ENCODE measurements around the gene PPFIA2. TPM values are rescaled to one million over a fixed set of nuclear protein-coding genes. Genes with fewer than 3 reads are reported as not detected.

Gene PPFIA2
- total and polyA plus RNA-seq, 9 of the 15 experiments (the other 6 are each of a cell fraction or from before 2014, with no cell fraction given) = not detected

GRCh38 chr12:81300454-81300853 is 458.7 kb downstream of the PPFIA2 start:
- H3K4me3 ChIP-seq = no peak overlapping the region
- POLR2A ChIA-PET = no interaction called here
- DNase-seq (ENCODE audit: extremely low read depth in 1 of 4, low spot score in 3 of 4) = no peak
- no peaks in the 10 kb centered on the region for H3K27me3 ChIP-seq (ENCODE audit: control insufficient read depth in 2 of 2, insufficient read depth in 2 of 2, low read length in 2 of 2)
- no peak overlapping the region for H3K27ac ChIP-seq (ENCODE audit: extremely low read depth, low read depth, low read length)
- CTCF ChIA-PET (ENCODE audit: low intra/inter-chr PET ratio) = no interaction called here
- TF ChIP-seq HNRNPL (IDR thresholded peaks at IDR 0.05; ENCODE audit: low read depth, low read length) = no peak
- TF ChIP-seq TEAD2 (tag; IDR thresholded peaks at IDR 0.05) = no peak
- TF ChIP-seq FOXP4 (CRISPR knock-in tag; IDR thresholded peaks at IDR 0.05; ENCODE audit: borderline replicate concordance) = no peak
- TF ChIP-seq MXD1 (CRISPR knock-in tag; IDR thresholded peaks at IDR 0.05; ENCODE audit: borderline replicate concordance, poor library complexity, severe bottlenecking) = no peak
- TF ChIP-seq CEBPG (CRISPR knock-in tag; IDR thresholded peaks at IDR 0.05) = no peak
- no peak for TF ChIP-seq CEBPG (tag; conservative IDR thresholded peaks at IDR 0.05 in 1 of 2, IDR thresholded peaks at IDR 0.05 in 1 of 2)
- TF ChIP-seq NFE2L1 (tag; IDR thresholded peaks at IDR 0.05; ENCODE audit: borderline replicate concordance, low read depth) = no peak
- no peak for TF ChIP-seq PCBP1 (IDR thresholded peaks at IDR 0.05; ENCODE audit: low read depth, low read length, poor library complexity, severe bottlenecking)
- TF ChIP-seq HDGF (IDR thresholded peaks at IDR 0.05) = no peak
- no peak for TF ChIP-seq CGGBP1 (CRISPR knock-in tag; IDR thresholded peaks at IDR 0.05)
- no peak for TF ChIP-seq KAT2B (IDR thresholded peaks at IDR 0.05; ENCODE audit: low read depth, low read length)
- TF ChIP-seq ZNF445 (CRISPR knock-in tag; IDR thresholded peaks at IDR 0.05; ENCODE audit: low read depth) = no peak
- TF ChIP-seq ZNF449 (CRISPR knock-in tag; IDR thresholded peaks at IDR 0.05) = no peak
- TF ChIP-seq HDAC3 (IDR thresholded peaks at IDR 0.05; ENCODE audit: borderline replicate concordance, partially characterized antibody) = no peak
- no peak for TF ChIP-seq TEAD1 (CRISPR knock-in tag; IDR thresholded peaks at IDR 0.05)
- no peak overlapping the region for H3K9ac ChIP-seq (ENCODE audit: insufficient read depth in 1 of 2, low read depth in 2 of 2, low read length in 2 of 2)
- ATAC-seq = no peak
- BruUV-seq (replicated peaks) = no TSS peak
- H3K9me3 ChIP-seq (replicated peaks; ENCODE audit: control insufficient read depth, insufficient read depth, low read depth, low read length) = no peaks in the 10 kb centered on the region; the same call in 1 of the 2 replicates
- in situ Hi-C loops (cut with MboI) (no loop called here), intact Hi-C loops (cut with micrococcal nuclease) (no loop called here)
- WGBS (ENCODE audit: insufficient coverage, low coverage, missing lambda C conversion rate) = 0% methylated on average over 2 of the region's 2 CpGs
- no peaks in the 10 kb centered on the region for H3K79me2 ChIP-seq (ENCODE audit: control insufficient read depth, insufficient read depth, low read length)
- H2AFZ ChIP-seq (ENCODE audit: low read depth, low read length) = no peak overlapping the region
- H4K20me1 ChIP-seq (replicated peaks; ENCODE audit: control insufficient read depth, insufficient read depth, low read length) = no peaks in the 10 kb centered on the region
- H3K4me2 ChIP-seq (ENCODE audit: insufficient read depth, low read length) = no peak overlapping the region
- H3K9me1 ChIP-seq (ENCODE audit: control insufficient read depth, insufficient read depth, low read length) = no peaks in the 10 kb centered on the region
- H3K36me3 ChIP-seq (ENCODE audit: control insufficient read depth, insufficient read depth, low read length) = no peaks in the 10 kb centered on the region
- FAIRE-seq = no peak
- H3K4me1 ChIP-seq (replicated peaks in 1 of 2; ENCODE audit: control insufficient read depth in 2 of 2, insufficient read depth in 2 of 2, low read length in 2 of 2) = no peaks in the 10 kb centered on the region
